SKM-1 treated with dmso at 0.1 percent for 144 hours (cell line): ENCODE measurements around the gene RPL36AL.
"Not testable (repeated sequence)": the region's sequence is repeated elsewhere in the genome, so short reads cannot be mapped to it uniquely, and the experiment has no call there.

ENCODE experiments used
- DNase-seq: peaks from one replicate; lab custom pipeline; 2025; ENCODE audit not compliant: unreplicated experiment; lab: John Stamatoyannopoulos, UW

The RPL36AL gene

DNA sequence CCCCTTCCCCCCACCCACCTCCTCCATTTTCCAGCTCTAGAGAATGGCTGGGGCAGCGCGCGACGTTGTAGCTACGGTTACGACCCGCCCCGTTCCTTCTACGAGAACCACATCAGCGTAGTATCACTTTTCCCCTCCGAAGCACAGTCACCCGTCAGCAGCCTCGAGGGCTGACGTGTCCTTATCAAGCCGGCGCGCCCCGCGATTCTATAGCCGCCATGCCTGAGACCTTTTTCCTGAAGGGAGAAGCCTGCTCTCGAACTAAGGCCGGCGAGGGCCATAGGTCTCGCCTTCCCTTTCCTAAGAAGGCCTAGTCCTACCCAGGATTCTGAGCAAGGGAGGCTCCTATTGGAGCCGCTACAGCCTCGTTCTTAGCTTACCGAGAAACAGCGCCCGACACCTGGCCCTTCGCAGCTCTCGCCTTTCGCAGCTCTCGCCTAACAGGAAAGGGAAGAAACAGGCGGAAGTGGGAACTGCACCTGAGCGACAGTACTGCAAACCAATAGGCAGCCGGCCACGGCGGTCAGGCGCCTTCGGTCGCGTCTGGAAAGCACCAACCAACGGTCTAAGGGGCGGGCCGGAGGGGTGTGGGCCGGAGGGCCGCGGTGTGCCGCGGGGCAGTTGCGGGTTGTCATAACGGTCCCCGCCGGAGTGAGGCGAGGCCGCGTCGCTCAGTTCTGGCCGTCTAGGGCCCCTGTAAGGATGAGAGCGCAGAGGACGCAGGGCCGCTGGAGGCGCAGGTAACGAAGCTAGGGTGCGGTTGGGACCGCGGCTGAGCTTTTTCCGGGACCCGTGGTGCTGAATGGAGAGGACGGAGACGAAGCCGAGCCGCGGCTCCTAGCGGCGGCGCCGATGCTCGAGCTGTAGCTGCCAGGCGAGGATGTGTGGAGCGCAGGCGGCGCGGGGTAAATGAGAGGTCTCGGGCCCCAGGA lies at the start of gene RPL36AL, which contains the start of gene MGAT2:
RPL36AL (minus strand) TSS at position 445 of the 932 bp plus-strand sequence. CDS start 1,522 bp downstream, outside the sequence.
MGAT2 (plus strand) TSS at position 618 of the 932 bp plus-strand sequence. CDS start 470 bp downstream, outside the sequence.
- DNase-seq = peak; percentile 88

DNA sequence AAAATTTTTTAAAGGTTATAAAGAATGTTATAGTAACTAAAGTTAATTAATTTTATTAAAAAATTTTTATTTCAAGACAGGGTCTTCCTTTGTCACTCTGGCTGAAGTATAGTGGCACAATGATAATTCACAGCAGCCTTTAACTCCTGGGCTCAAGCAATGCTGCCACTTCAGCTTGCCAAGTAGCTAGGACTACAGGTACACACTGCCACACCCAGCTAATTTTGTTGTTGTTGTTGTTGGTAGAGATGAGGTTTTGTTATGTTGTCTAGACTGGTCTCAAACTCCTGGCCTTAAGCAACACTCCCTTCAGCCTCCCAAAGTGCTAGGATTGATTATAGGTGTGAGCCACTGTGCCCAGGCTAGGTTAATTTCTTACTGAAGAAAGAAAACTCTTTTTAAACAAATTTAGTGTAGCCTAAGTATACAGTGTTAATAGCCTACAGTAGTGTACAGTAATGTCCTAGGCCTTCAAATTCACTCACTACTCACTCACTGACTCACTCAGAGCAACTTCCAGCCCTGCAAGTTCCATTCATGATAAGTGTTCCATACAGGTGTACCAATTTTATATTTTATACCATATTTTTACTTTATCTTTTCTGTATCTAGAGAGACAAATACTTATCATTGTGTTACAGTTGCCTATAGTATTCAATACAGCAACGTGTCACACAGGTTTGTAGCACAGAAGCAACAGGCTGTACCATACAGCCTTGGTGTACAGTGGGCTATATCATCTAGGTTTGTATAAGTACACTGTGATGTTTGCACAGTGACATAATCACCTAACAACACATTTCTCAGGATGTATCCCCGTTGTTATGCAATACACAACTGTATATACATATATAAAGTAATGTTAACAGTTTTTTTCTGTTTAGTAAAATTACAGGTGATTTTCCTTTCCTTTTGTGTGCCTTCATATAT lies 39.4 kb upstream of the RPL36AL start:
- no peak for DNase-seq

DNA sequence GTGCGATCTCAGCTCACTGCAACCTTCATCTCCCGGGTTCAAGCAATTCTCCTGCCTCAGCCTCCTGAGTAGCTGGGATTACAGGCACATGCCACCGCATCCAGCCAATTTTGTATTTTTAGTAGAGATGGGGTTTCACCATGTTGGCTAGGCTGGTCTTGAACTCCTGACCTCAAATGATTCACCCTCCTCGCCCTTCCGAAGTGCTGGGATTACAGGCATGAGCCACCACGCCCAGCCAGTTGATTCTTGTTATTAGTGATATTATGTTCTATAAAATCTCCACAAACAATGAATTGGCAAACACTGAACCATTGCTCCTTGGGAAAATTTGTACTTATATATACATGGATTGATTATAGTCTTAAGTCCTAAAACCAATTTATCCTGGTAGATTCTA lies 37.1 kb upstream of the RPL36AL start:
- DNase-seq = not testable (repeated sequence)

DNA sequence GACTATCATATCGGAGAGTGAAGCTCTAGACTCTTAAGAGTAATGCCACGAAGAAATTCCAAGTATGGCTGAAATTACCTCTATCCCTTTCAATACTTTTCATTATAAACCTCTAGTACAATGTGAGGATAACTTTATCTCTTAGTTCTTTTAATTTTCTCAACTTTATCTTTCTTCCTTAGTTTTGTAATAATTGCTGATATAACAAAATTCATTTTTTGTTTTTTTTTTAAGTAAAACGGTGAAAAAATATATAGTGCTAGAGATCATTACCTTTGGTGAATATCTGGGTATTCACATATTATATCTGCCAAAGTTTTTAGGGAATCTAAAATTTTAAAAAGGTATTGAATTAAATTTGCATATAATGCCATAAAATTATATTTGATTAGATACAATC lies 34.1 kb upstream of the RPL36AL start:
- no peak for DNase-seq

DNA sequence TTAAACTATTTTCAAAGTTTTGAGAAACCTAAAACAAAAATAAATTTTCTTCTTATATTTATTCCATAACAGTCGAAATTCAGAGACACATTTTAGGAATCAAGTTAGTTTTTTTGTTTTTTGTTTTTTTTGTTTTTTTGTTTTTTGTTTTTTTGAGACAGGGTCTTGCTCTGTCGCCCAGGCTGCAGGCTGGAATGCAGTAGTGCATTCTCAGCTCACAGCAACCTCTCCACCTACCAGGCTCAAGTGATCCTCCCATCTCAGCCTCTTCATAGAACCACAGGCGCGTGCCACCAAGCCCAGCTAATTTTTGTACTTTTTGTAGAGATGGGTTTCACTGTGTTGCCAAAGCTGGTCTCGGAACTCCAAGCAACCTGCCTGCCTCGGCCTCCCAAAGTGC lies 33.1 kb upstream of the RPL36AL start:
- no peak for DNase-seq

DNA sequence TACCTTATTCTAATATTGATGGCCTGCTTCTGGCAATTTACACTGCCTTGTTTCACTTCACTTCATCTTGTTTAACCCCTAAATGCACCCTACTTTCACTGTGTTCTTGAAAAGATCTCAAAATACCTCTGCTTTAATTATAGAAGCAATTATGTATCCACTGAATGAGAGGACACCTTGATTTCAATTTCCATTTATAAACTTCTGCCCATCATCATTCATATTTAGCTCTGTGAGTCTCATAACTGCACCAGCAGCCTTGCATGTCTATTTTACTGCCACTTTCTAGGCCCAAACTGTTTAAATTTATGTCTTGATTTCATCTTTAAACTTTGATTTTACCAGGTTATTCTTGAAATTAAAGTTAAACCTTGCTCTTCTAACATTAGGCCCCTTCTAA lies 21.7 kb upstream of the RPL36AL start:
- DNase-seq = no peak

DNA sequence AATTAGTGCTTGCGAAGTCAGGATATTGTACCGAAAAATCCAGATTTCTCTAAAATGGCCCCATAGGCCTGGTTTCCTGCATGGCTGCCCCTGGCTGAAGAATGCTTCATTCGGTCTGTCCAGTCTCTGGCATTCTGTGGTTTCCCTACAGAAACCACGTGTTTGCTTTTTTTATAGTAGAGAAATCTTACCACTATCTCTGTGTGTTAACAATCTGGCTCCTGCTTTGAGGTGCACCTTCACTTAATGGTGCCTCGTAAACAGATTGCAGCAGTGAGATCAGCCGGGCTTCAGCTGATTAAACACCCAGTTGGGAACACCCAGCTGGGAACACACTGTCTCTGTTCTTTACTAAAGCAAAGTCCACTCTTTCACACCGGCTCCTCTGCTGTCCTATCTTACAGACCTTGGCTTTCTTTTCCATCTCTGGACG lies 21.3 kb upstream of the RPL36AL start:
- no peak for DNase-seq

DNA sequence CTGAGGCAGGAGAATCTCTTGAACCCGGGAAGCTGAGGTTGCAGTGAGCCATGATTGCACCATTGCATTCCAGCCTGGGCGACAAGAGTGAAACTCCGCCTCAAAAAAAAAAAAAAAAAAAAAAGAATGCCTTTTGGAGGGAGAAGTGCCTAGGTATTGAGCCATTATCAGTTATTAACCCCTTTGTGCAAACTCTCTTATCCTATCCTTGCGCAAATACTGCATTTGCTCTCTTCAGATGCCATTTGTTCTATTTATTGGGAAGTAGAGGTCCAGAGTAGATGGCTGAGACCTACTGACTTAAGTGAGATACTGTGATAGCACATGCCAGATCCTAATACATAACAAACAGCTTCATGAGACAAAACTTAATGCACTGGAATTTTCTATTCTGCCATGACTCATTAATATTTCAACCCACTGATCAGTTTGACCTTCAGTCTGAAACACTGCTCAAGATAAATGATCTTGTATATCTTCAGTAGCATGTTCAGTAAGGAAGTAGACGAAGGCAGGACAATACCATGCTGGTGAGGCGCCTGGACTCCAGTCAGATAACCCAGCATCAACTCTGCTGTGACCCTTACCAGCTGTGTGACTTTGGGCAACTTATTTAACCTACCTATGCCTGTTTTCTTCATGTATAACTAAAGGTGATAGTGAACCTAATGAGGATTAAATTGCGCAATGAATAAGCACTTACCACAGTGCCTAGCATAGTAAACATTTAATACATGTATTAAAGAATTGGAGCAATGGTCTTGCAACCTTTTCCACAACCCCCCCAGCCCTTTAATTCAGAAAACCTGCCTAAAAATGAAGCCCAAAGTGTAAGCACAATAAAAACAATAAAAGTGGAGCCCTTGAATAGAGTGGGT lies 20.4 kb upstream of the RPL36AL start:
- no peak for DNase-seq

DNA sequence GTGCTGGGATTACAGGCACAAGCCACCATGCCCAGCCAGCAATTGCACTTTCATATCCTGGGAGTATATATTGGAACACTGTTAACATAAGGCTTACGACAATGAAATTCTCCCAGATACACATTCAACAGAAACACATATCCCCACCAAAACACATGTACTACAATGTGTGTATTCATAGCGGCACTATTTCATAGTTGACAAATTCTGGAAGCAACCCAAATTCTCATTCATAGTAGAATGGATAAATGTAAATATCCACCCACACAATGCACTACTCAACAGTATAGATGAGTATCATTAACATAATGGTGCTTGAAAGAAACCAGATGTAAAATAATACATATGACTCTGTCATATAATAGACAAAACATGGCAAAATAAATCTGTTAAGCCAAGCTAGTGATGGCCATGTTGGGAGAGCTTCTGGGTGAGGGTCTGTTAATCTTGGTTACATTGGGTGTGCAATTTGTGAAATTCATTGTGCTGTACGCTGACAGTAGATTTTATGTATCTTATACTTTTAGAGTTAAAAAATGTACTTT lies 17.2 kb upstream of the RPL36AL start:
- DNase-seq = no peak

DNA sequence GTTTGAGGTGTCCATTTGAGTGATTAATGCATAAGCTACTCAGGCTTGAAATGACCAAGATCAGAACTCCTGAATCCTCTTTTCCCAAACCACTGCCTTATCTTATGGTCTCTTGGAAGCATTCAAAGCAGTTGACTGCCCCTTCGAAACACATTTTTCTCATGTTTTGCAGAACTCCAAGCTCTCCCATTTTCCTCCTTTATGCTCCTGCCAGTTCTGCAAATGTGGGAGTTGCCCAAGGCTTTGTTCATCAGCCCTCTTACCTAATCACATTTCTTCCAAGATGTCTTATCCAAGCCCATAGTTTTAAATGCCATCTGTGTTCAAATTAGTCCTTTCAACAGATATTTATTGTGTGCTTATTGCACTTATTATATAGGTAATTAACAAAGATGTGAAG lies 16.4 kb upstream of the RPL36AL start:
- no peak for DNase-seq

DNA sequence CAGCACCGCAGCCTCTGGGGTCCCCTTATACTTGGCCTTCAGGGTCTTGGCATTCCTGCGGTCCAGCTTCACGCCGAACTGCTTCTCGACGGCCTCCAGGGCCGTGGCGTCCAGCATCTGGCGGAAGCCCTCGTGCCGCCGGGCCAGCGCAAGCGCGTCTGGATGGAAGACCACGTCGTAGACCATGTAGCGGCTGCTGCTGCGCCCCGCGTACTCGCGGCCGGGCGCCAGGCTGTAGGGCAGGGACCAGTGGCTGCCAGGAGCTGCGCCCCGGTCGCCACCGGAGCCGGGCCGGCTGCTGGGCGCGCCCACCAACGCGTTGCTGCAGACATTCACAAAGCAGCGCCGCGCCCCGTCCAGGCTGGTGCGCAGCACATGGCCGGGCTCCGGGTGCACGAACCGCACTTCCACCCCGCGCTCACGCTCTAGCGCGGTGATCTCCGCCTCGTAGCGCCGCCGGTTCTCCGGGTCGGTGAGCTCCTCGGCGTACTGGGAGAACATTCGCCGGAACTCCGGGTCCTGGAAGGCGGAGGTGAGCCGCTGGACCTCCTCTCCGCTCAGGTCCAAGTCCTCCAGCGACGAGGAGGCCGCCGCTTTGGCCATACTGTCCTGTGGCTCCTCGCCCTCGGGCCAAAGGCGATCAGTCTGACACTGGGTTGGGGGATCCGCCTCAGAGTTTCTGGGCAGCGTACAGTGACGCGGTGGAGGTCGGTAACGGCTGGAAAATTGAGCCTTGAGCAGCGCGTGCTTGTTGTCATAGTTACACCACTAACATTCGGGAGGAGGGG lies 14.3 kb upstream of the RPL36AL start, which contains the start of gene DNAAF2:
DNAAF2 (minus strand) TSS at position 698 of the 788 bp plus-strand sequence; CDS start at position 603, 95 bp downstream.
- peak; percentile 2 for DNase-seq

DNA sequence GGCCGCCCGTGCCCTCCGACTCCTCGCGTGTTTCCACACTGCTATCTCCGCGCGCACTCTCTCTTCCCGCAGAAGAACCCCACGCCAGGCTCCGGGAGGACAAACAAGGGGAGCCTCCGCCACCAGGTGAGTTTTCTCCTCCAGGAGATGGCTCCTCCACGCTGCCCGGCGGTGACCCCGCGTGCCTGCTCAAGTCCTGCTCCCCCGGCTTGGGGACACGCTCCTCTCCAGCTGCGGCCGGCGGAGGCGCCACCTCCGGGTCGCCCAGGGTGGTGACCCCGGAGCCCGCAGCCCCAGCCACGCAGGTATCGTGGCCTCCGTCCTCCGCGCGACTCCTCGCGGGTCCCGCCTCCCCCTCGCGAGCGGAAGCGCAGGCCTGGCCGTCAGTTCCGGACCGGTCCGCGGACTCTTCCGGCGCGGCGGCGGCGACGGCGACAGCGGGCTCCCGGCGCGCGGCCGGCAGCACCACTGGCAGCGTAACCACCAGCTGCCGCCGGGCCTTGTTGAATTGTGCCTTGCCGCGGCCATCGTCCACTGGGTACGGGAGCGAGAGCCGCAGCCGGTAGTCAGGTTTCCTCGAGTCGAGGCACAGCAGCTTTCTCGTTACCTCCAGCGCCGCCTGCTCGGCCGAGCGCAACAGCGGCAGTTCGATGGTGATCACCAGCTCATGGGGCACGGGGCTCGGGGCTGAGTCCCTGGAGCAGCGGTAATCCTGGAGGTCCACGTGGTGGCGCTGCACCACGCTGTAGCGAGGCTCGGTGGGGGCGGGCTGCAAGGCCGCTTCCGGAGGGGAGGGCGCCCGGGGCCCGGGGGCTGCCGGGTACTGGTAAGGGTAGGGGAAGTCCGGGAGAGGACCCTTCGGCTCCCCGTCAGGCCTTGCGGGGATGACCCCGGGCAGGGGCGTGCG lies 13.5 kb upstream of the RPL36AL start:
- peak; percentile 77 for DNase-seq

DNA sequence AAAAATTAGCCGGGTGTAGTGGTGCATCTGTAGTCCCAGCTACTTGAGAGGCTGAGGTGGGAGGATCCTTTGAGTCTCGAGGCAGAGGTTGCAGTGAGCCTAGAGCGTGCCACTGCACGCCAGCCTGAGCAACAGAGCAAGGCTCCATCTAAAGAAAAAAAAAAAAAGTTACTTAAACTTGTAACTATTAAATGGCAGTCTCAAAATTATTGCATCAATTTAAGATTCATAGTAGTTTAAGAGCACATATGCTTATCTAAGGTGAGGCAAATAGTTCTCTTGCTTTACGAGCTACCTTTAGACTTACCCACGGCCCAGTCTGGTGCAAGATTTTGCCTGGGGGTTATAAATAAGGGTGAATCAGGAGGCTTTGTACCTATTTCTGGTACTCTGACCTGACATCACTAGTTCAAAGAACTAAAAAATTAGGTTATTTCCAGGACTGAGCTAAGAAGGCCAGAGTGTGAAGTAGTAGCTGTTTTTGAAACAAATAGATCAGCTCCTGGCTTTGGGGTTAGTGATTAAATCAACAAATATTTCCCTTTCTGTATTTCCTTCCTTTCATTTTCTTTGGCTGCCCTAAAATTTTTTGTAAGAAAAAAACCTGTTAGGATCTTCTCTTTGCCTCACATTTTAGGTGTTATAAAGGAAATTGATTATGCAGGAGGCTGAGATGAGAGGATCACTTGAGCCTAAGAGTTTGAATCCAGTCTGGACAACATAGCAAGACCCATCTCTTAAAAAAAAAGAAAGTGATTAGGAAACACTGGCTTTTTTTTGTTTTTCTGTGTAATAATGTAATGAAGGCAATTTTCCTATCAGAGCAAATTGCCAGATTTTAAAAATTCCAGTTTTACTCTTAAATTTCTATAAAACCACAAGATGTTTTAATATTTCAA lies 3.8 kb upstream of the RPL36AL start:
- no peak for DNase-seq

DNA sequence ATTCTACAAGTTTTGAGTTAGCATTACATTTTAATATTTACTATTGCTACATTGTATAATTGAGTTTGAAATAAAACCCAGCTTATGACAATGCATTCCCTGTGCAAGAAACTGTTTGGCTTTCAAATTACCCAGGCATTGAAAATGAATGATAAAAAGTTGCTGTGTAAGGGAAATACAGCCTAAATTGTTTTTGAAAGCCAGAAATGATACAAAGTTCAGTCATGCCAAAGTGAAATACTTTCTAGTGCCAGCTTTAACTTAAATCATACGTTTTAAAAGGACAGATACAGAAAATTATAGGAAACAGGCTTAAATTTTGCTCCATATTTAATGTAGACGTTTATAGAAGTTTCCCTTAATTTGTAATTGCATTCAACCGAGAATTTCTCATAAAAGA lies 3.0 kb upstream of the RPL36AL start:
- no peak for DNase-seq

DNA sequence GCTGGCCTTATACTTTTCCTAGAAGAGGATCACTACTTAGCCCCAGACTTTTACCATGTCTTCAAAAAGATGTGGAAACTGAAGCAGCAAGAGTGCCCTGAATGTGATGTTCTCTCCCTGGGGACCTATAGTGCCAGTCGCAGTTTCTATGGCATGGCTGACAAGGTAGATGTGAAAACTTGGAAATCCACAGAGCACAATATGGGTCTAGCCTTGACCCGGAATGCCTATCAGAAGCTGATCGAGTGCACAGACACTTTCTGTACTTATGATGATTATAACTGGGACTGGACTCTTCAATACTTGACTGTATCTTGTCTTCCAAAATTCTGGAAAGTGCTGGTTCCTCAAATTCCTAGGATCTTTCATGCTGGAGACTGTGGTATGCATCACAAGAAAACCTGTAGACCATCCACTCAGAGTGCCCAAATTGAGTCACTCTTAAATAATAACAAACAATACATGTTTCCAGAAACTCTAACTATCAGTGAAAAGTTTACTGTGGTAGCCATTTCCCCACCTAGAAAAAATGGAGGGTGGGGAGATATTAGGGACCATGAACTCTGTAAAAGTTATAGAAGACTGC lies 1.7 kb upstream of the RPL36AL start:
- no peak for DNase-seq

DNA sequence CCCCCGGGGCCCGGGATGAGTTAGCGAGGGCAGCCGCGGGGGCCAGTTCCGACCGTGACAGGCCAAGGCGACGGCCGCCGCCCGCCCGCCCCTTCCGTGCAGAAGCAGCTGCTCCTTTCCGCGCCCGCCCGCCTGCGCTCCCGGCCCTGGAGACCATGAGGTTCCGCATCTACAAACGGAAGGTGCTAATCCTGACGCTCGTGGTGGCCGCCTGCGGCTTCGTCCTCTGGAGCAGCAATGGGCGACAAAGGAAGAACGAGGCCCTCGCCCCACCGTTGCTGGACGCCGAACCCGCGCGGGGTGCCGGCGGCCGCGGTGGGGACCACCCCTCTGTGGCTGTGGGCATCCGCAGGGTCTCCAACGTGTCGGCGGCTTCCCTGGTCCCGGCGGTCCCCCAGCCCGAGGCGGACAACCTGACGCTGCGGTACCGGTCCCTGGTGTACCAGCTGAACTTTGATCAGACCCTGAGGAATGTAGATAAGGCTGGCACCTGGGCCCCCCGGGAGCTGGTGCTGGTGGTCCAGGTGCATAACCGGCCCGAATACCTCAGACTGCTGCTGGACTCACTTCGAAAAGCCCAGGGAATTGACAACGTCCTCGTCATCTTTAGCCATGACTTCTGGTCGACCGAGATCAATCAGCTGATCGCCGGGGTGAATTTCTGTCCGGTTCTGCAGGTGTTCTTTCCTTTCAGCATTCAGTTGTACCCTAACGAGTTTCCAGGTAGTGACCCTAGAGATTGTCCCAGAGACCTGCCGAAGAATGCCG lies 872 bp upstream of the RPL36AL start:
- no peak for DNase-seq
